ENCODE data around the gene ATRX. TPM values are rescaled to one million over a fixed set of nuclear protein-coding genes. Genes with fewer than 3 reads are reported as not detected.
A peak's percentile ranks its signal among the peaks of the same experiment; 100 is the strongest.
"Not testable (repeated sequence)": the region's sequence is repeated elsewhere in the genome, so short reads cannot be mapped to it uniquely, and the experiment has no call there.

The ATRX gene
- total RNA-seq, 1 experiment from 2014 or later = 61.3 TPM

GRCh38 chrX:77502951-77503525 is 283.0 kb downstream of the ATRX start:
- no peak overlapping the region for H3K9ac ChIP-seq (ENCODE audit: low read length)
- TSS peak; percentile 22 for BruUV-seq (replicated peaks)
- CTCF ChIA-PET = no interaction called here

GRCh38 chrX:77500164-77500563 is 285.9 kb downstream of the ATRX start:
- H3K27ac ChIP-seq (ENCODE audit: low read depth, low read length); H3K9me3 ChIP-seq (ENCODE audit: control insufficient read depth in 1 of 2, insufficient read depth in 1 of 2, low read depth in 1 of 2, low read length in 2 of 2); H3K27me3 ChIP-seq (ENCODE audit: insufficient read depth, low read length); H3K4me3 ChIP-seq (replicated peaks in 1 of 2; ENCODE audit: low read depth in 1 of 2, low read length in 2 of 2); intact Hi-C loops (cut with micrococcal nuclease); H3K4me2 ChIP-seq (ENCODE audit: low read length); H4K20me1 ChIP-seq (ENCODE audit: insufficient read depth); H3K9ac ChIP-seq (ENCODE audit: low read length); H2AFZ ChIP-seq (ENCODE audit: low read depth, low read length, poor library complexity, severe bottlenecking); ATAC-seq; DNase-seq (ENCODE audit: low read depth, low spot score); RAD21 ChIA-PET (ENCODE audit: low non-redundant PET in 1 of 2, low total read pairs in 2 of 2, uncharacterized antibody in 2 of 2, unreplicated experiment in 2 of 2); H3K79me2 ChIP-seq (ENCODE audit: insufficient read depth, low read length); H3K4me1 ChIP-seq (ENCODE audit: control insufficient read depth in 1 of 2, insufficient read depth in 2 of 2, low read length in 2 of 2); BruUV-seq (replicated peaks); H3K9me2 ChIP-seq (ENCODE audit: insufficient read depth); POLR2A ChIA-PET; H3K36me3 ChIP-seq (ENCODE audit: control insufficient read depth in 1 of 2, insufficient read depth in 2 of 2, low read length in 2 of 2); CTCF ChIA-PET: not testable (repeated sequence)

More at GRCh38 chrX:77502951-77503525, 283.0 kb downstream of the ATRX start:
- Histone ChIP-seq H3K79me2 (ENCODE audit: insufficient read depth, low read length) (no peaks in the 10 kb centered on the region), H2AFZ (ENCODE audit: low read depth, low read length, poor library complexity, severe bottlenecking) (no peak overlapping the region), H3K4me2 (ENCODE audit: low read length) (no peak overlapping the region), H3K27ac (ENCODE audit: low read depth, low read length) (no peak overlapping the region), H3K36me3 (ENCODE audit: control insufficient read depth in 1 of 2, insufficient read depth in 2 of 2, low read length in 2 of 2) (peaks cover 0 to 3% of the 10 kb centered on the region in 2 experiments; a peak in 1 of 4 replicates), H4K20me1 (ENCODE audit: insufficient read depth) (no peaks in the 10 kb centered on the region), H3K4me1 (ENCODE audit: control insufficient read depth in 1 of 2, insufficient read depth in 2 of 2, low read length in 2 of 2) (no peaks in the 10 kb centered on the region), H3K27me3 (ENCODE audit: insufficient read depth, low read length) (0 out of 2 replicates have a peak, but pooled peaks cover 6% of the 10 kb centered on the region), H3K9me2 (ENCODE audit: insufficient read depth) (no peaks in the 10 kb centered on the region), H3K4me3 (replicated peaks in 1 of 2; ENCODE audit: low read depth in 1 of 2, low read length in 2 of 2) (no peak overlapping the region), H3K9me3 (ENCODE audit: control insufficient read depth in 1 of 2, insufficient read depth in 1 of 2, low read depth in 1 of 2, low read length in 2 of 2) (no peaks in the 10 kb centered on the region)
- TF ChIP-seq ZNF274 (IDR thresholded peaks at IDR 0.05; ENCODE audit: low read depth, low read length) = no peak
- TF ChIP-seq EGR1 (IDR thresholded peaks at IDR 0.05; ENCODE audit: low read depth) = no peak
- TF ChIP-seq JUND (IDR thresholded peaks at IDR 0.05) = no peak
- intact Hi-C loops (cut with micrococcal nuclease) = no loop called here
- ATAC-seq (no peak), DNase-seq (ENCODE audit: low read depth, low spot score) (no peak)
- ChIA-PET RAD21 (ENCODE audit: low non-redundant PET in 1 of 2, low total read pairs in 2 of 2, uncharacterized antibody in 2 of 2, unreplicated experiment in 2 of 2) (no interaction called here), POLR2A (no interaction called here)
